Psoas muscle (tissue), 8 donors: ENCODE results near the gene CA12. TPM values are rescaled to one million over a fixed set of nuclear protein-coding genes. Genes with fewer than 3 reads are reported as not detected.
A peak's percentile ranks its signal among the peaks of the same experiment; 100 is the strongest.

Experiments
- ATAC-seq, 4 donors: fragments of 200-7000 bp; cut with Tn5 transposase; one replicate each; pipeline ENCODE4 v1.9.1; 2020; ENCODE audit warnings: moderate library complexity in 3 of 4, mild to moderate bottlenecking in 2 of 4
- DNase-seq, 2 donors: peaks; one replicate each; pipeline ENCODE4 v3.0.0-alpha.2; 2020
- H3K27ac ChIP-seq: fragments of 200-600 bp; one replicate; pipeline ENCODE4 v1.8.0; 2022
- H3K27me3 ChIP-seq, 3 donors: fragments of 200-600 bp in 1 of 3; one replicate each; pipeline versions ENCODE4 v1.6.1 to v1.8.0; 2013 to 2022; ENCODE audit warnings: low read length in 2 of 3, mild to moderate bottlenecking in 2 of 3, moderate library complexity in 1 of 3; ENCODE audit not compliant: insufficient read depth in 3 of 3
- H3K36me3 ChIP-seq, 2 donors: fragments of 200-600 bp in 1 of 2; one replicate each; pipeline versions ENCODE4 v1.6.1 to v1.8.0; 2013 to 2022; ENCODE audit warnings: low read depth in 1 of 2, mild to moderate bottlenecking in 1 of 2, moderate library complexity in 1 of 2; ENCODE audit not compliant: insufficient read depth in 1 of 2
- H3K4me1 ChIP-seq: fragments of 200-600 bp; one replicate; pipeline ENCODE4 v1.8.0; 2022
- H3K4me3 ChIP-seq: fragments of 200-600 bp; one replicate; pipeline ENCODE4 v1.8.0; 2022; ENCODE audit warnings: mild to moderate bottlenecking
- H3K9me3 ChIP-seq: fragments of 200-600 bp; one replicate; pipeline ENCODE4 v1.8.0; 2022
- WGBS, 3 donors: extraction: QIAGEN DNeasy Blood & Tissue Kit; methylation state at CpG; one replicate each; pipeline versions ENCODE4 v1.1.6 to v1.1.7; 2013; 5-methylcytosine and 5-hydroxymethylcytosine counted together
- intact Hi-C, 2 donors: fragments of 100-400 bp; cut with DNase I; formaldehyde crosslinking; loops; one replicate each; pipeline versions ENCODE4 v1.11.0 to v1.14.2; 2022
- long read RNA-seq, 2 donors: library from polyadenylated mRNA; unstranded; transcript quantifications; one replicate each; pipeline ENCODE4 v2.0.0, GENCODE V29; 2021
- polyA plus RNA-seq, 3 donors: library from polyadenylated mRNA; stranded (reverse); fragments of 200-250 nt; gene quantifications; one replicate each; pipeline ENCODE4 v1.2.3, GENCODE V29; 2013
- total RNA-seq, 4 donors: library from RNA; stranded (reverse); fragmentation: NEBNext Ultra II Directional in 2 of 4; extraction: Animal tissue kit (Norgen Biotek cat#: 25700) in 2 of 4; gene quantifications; one replicate each; pipeline versions ENCODE4 v1.2.1 to v1.2.4, GENCODE V29; 2021 to 2023
- TF ChIP-seq, protein P1 (sequence below): fragments of 200-600 bp; IDR thresholded peaks from one replicate; pipeline ENCODE4 v1.8.0; 2022; ENCODE audit warnings: antibody characterized with exemption
- donor health status: healthy with polysubstance abuse.
- donor health status: DM: no; HTN: no; CAD: no; lungs with moderate emphysema.
- donor health status: Bipolar disorder and iron deficiency.
- donor health status: healthy.
- donor health status: DM: yes; HTN: yes; CAD: no.
- donor health status: DM: no; HTN: no; CAD: no.
- donor health status: DM: no; HTN: no; CAD: no.
- donor health status: DM: yes; HTN: yes; CAD: no.

The CA12 gene
- total RNA-seq (under 1 TPM; 0.08 to 0.17 (median 0.17) TPM), polyA plus RNA-seq (under 1 TPM; 0.01 to 0.25 (median 0.09) TPM)
- long read RNA-seq, donor 1 = 0 reads
- long read RNA-seq, donor 2 = 0 reads

GRCh38 chr15:63381301-63382204 lies at the start of gene CA12:
Gene CA12 (minus strand): TSS chr15:63381846. CDS start chr15:63381720, 126 bp downstream.
- peak within 1 kb of the TSS; percentile 66 for H3K4me3 ChIP-seq
- ATAC-seq (peak; percentile 54 to 85 (median 76)), DNase-seq (peak; percentile 33 to 63)
- peaks cover 9% of the 10 kb centered on the region for H3K4me1 ChIP-seq
- no peaks in the 10 kb centered on the region for H3K9me3 ChIP-seq
- no peaks in the 10 kb centered on the region for H3K36me3 ChIP-seq
- intact Hi-C loops = no loop called here
- no peak within 1 kb of the TSS for H3K27ac ChIP-seq
- 3 to 5% (median 4%) methylated on average over 57 to 58 of the region's 58 CpGs for WGBS, 3 donors
- peaks cover 0 to 23% (median 3%) of the 10 kb centered on the region in 3 donors for H3K27me3 ChIP-seq
- TF ChIP-seq, protein P1, sequence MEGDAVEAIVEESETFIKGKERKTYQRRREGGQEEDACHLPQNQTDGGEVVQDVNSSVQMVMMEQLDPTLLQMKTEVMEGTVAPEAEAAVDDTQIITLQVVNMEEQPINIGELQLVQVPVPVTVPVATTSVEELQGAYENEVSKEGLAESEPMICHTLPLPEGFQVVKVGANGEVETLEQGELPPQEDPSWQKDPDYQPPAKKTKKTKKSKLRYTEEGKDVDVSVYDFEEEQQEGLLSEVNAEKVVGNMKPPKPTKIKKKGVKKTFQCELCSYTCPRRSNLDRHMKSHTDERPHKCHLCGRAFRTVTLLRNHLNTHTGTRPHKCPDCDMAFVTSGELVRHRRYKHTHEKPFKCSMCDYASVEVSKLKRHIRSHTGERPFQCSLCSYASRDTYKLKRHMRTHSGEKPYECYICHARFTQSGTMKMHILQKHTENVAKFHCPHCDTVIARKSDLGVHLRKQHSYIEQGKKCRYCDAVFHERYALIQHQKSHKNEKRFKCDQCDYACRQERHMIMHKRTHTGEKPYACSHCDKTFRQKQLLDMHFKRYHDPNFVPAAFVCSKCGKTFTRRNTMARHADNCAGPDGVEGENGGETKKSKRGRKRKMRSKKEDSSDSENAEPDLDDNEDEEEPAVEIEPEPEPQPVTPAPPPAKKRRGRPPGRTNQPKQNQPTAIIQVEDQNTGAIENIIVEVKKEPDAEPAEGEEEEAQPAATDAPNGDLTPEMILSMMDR = no peak

DNA sequence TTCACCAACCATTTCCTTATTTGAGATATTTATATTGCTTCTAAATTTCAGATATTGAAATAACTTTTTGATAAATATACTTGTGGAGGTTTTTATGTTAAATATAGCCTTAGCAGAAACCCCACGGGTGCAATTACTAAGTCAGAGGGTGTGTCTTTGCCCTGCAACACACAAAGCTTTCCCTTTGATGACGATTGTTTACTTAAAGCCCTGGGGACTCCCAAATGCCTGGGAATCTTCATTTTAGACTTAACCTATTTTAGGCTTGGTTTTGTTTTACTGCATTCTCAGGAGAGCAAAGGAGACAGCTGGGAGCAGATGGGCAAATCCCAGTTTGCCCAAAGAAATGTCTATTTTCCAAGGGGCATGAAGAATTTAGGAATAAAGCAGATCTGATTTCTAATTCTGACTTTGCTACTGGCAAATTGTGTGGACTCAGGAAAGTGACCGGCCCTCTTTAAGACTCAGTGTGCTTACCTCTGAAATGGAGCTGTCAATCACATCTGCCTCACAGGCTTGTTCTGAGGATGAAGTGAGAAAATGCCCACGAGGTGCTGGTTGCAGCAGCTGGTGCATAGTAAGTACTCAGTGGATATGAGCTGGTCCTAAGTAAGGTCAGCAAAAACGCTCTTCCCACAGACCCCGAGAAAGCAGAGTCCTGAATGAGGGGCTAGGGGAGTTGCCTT lies 49.3 kb upstream of the CA12 start:
- WGBS, 3 donors = 28 to 43% (median 30%) methylated on average over 6 of the region's 6 CpGs
- TF ChIP-seq, protein P1 = no peak
- intact Hi-C loops = no loop called here
- no peak overlapping the region for H3K4me3 ChIP-seq
- ATAC-seq (no peak), DNase-seq (no peak)
- H3K27me3 ChIP-seq = no peaks in the 10 kb centered on the region
- H3K36me3 ChIP-seq = no peaks in the 10 kb centered on the region
- H3K9me3 ChIP-seq = no peaks in the 10 kb centered on the region
- H3K4me1 ChIP-seq = no peaks in the 10 kb centered on the region
- no peak overlapping the region for H3K27ac ChIP-seq

GRCh38 chr15:63426552-63426951 lies 44.9 kb upstream of the CA12 start:
- no peak for DNase-seq
- Histone ChIP-seq H3K9me3 (no peaks in the 10 kb centered on the region), H3K4me3 (no peak overlapping the region), H3K36me3 (no peaks in the 10 kb centered on the region), H3K4me1 (no peaks in the 10 kb centered on the region), H3K27me3 (no peaks in the 10 kb centered on the region), H3K27ac (no peak overlapping the region)
- WGBS, 3 donors = 72 to 92% (median 89%) methylated on average over 2 of the region's 2 CpGs
- intact Hi-C loops = no loop called here
- no peak for ATAC-seq
- TF ChIP-seq, protein P1 = no peak

- no peak overlapping the region for H3K27ac ChIP-seq
- WGBS, 3 donors = 80 to 94% (median 92%) methylated on average over 2 of the region's 2 CpGs
- TF ChIP-seq, protein P1 = no peak
- intact Hi-C loops = no loop called here
- H3K9me3 ChIP-seq = no peaks in the 10 kb centered on the region
- no peaks in the 10 kb centered on the region for H3K36me3 ChIP-seq
- no peak for ATAC-seq
- no peaks in the 10 kb centered on the region for H3K27me3 ChIP-seq
- H3K4me1 ChIP-seq = no peaks in the 10 kb centered on the region
- H3K4me3 ChIP-seq = no peak overlapping the region
- no peak for DNase-seq
Observed at GRCh38 chr15:63425426-63425985, 43.9 kb upstream of the CA12 start.
